Skeletal muscle tissue (tissue), 4 donors: ENCODE results near the gene CTTN. TPM values are rescaled to one million over a fixed set of nuclear protein-coding genes. Genes with fewer than 3 reads are reported as not detected.
"Not testable (repeated sequence)": the region's sequence is repeated elsewhere in the genome, so short reads cannot be mapped to it uniquely, and the experiment has no call there.

ENCODE experiments used
- H3K27ac ChIP-seq: one replicate; pipeline ENCODE4 v1.7.0; 2013; ENCODE audit warnings: mild to moderate bottlenecking, low read depth, low read length, inconsistent platforms
- H3K27me3 ChIP-seq, 3 donors: one replicate each; pipeline ENCODE4 v1.7.0; 2013; ENCODE audit warnings: low read length in 3 of 3; ENCODE audit not compliant: control insufficient read depth in 3 of 3, insufficient read depth in 3 of 3
- H3K36me3 ChIP-seq, 3 donors: one replicate each; pipeline ENCODE4 v1.7.0; 2013; ENCODE audit warnings: low read length in 3 of 3; ENCODE audit not compliant: control insufficient read depth in 3 of 3, insufficient read depth in 3 of 3
- H3K4me1 ChIP-seq, 3 donors: one replicate each; pipeline ENCODE4 v1.7.0; 2013; ENCODE audit warnings: low read length in 3 of 3, mild to moderate bottlenecking in 3 of 3; ENCODE audit not compliant: control insufficient read depth in 3 of 3, insufficient read depth in 3 of 3
- H3K4me3 ChIP-seq, 3 donors: one replicate each; pipeline ENCODE4 v1.7.0; 2013; ENCODE audit warnings: low read length in 3 of 3
- H3K9ac ChIP-seq, 3 donors: one replicate each; pipeline ENCODE4 v1.7.0; 2013; ENCODE audit warnings: low read length in 3 of 3, mild to moderate bottlenecking in 3 of 3, moderate library complexity in 2 of 3, low read depth in 1 of 3
- H3K9me3 ChIP-seq, 3 donors: one replicate each; pipeline ENCODE4 v1.7.0; 2013; ENCODE audit warnings: low read length in 3 of 3; ENCODE audit not compliant: control insufficient read depth in 3 of 3
- total RNA-seq: library from RNA; depleted of rRNA; stranded (reverse); fragments of >200 nt; gene quantifications from one replicate; pipeline ENCODE4 v1.2.3, GENCODE V29; 2014
- donor health status: Osteomylitis.

CTTN gene
- total RNA-seq, 1 donor from 2014 or later, result 71.5 TPM

DNA sequence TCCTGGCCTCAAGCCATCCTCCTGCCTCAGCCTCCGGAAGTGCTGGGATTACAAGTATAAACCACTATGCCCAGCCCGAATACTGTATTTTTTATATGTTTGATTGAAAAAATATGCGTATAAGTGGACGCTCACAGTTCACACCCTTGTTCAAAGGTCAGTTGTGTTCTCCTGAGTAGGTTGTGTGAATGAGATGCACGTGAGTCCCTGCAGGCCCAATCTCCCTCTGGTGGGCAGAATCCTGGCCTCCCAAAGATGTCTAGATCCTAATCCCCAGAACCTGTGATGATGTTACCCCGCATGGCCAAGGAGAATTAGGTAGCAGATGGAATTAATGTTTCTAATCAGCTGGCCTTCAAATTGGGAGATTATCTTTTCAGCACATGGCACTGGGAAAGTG, 41.9 kb downstream of the CTTN start:
- Histone ChIP-seq H3K27ac (no peak overlapping the region), H3K36me3 (peaks cover 13 to 25% (median 22%) of the 10 kb centered on the region in 3 donors), H3K27me3 (peaks cover 0 to 3% (median 0%) of the 10 kb centered on the region in 3 donors), H3K4me3 (no peak overlapping the region), H3K9me3 (no peaks in the 10 kb centered on the region), H3K4me1 (no peaks in the 10 kb centered on the region), H3K9ac (no peak overlapping the region)

DNA sequence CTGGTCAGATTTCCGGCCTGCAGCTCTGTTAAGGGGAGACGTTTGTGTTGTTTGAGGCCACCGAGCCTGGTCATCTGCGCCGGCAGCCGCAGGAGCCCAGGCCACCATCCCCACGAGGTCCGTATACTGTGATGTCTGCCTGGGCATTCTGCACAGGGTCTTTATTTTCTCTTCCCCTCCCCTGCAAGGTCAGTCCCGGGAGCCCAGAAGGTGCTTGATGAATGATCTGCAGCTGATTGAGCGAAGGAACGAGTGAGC, 45.4 kb downstream of the CTTN start:
- Histone ChIP-seq H3K36me3 (no peaks in the 10 kb centered on the region), H3K27ac (no peak overlapping the region), H3K9ac (no peak overlapping the region), H3K27me3 (peaks cover 0 to 3% (median 0%) of the 10 kb centered on the region in 3 donors), H3K4me1 (no peaks in the 10 kb centered on the region), H3K9me3 (no peaks in the 10 kb centered on the region), H3K4me3 (no peak overlapping the region)

DNA sequence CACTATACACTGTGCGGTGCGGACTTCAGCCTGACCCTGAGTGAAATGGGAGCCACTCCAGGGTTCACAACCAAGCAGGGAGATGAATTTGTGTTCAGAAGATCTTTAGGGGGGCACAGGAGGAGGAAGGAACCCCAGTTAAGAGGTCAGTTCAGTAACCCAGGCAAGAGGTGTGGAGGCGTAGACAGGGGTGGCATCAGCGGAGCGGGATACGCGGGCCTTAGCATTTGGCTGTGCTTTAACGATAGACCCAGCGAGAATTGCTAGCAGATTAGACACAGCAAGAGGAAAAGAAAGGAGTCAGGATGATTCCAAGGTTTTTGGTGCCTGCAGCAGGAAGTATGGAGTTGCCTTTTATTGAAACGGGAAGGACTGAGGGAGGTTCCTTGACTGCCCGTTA, 46.8 kb downstream of the CTTN start:
- peaks cover 0 to 3% (median 0%) of the 10 kb centered on the region in 3 donors for H3K27me3 ChIP-seq

DNA sequence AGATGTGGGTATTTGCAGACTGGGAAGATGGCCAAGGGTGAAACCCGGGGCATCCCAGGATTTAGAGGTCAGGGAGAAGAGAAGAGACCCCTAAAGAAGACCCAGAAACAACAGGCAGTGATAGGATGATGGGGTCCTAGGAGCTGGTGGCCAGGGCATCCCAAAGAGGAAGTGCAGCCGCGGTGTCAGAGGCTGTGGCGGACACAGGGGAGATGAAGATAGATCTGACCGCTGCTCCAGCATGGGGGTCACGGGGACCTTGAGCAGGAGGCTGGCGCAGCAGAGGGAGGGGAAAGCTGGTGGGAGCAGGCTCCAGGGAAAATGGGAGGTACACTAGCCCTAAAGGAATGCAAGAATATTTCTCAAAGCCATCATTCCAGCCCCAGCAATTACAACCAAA, 47.3 kb downstream of the CTTN start:
- Histone ChIP-seq H3K27ac (no peak overlapping the region), H3K9ac (no peak overlapping the region), H3K9me3 (peaks cover 7 to 14% (median 13%) of the 10 kb centered on the region in 3 donors), H3K4me1 (no peaks in the 10 kb centered on the region), H3K4me3 (no peak overlapping the region), H3K27me3 (peaks cover 0 to 3% (median 0%) of the 10 kb centered on the region in 3 donors), H3K36me3 (no peaks in the 10 kb centered on the region)

More for the DNA sequence above, 46.8 kb downstream of the CTTN start:
- H3K9me3 ChIP-seq, result peaks cover 7 to 13% (median 9%) of the 10 kb centered on the region in 3 donors
- no peaks in the 10 kb centered on the region for H3K36me3 ChIP-seq
- H3K4me3 ChIP-seq, result no peak overlapping the region
- no peak overlapping the region for H3K27ac ChIP-seq
- H3K4me1 ChIP-seq, result no peaks in the 10 kb centered on the region
- no peak overlapping the region for H3K9ac ChIP-seq

DNA sequence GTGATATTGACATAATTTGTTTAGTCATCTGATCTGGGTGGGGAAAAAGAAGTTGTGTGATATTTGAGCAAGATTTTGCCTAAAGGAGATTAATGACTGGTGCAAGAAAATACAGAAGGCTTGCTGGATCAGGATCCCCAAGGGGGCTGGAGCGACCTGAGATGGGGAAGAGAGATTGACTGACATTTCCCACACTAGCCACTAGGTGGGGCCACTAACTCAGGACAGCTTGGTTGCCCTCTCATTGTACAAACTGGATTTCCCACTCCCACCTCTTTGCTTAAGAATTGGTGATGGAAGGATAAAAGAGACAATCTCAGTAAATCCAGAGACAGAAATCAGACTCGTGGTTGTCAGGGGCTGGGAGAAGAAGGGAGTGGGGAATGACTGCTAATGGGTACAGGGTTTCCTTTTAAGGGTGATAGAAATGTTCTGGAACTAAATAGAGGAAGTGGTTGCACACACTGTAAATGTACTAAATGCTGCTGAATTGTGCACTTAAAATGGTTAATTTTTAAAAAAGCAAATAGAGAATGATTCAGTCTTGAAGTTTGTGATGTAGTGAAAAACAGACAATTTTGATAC, 50.7 kb downstream of the CTTN start:
- Histone ChIP-seq H3K4me3 (peak overlapping the region in 1 of 3 donors; percentile 7), H3K27me3 (peaks cover 0 to 3% (median 2%) of the 10 kb centered on the region in 3 donors), H3K27ac (no peak overlapping the region), H3K36me3 (no peaks in the 10 kb centered on the region), H3K9ac (no peak overlapping the region), H3K9me3 (peaks cover 7 to 14% (median 13%) of the 10 kb centered on the region in 3 donors), H3K4me1 (no peaks in the 10 kb centered on the region)

DNA sequence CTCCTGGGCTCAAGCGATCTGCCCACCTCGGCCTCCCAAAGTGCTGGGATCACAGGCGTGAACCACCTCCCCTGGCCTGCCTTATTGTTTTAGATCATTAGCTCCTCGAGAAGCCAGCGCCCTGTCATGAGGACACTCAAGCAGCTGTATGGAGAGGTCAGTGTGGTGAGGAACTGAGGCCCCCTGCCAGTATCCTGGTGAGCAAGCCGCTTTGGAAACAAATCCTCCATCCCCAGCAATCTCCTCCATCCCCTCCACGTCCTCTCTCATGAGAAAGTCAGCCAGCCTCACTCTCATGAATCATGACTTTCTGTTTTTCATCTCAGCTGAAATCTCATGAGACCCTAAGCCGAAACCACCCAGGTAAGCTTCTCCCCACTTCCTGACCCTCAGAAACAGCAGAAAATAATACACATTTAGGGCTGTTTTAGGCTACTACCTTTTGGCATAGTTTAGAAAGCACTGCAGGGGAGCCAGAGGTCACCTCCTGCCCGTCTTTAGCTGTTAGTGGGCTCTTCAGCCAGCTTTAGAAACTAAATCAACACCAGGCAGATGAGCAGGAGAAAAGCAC, 56.0 kb downstream of the CTTN start:
- H3K4me1 ChIP-seq, result no peaks in the 10 kb centered on the region
- H3K9ac ChIP-seq, result no peak overlapping the region
- no peaks in the 10 kb centered on the region for H3K36me3 ChIP-seq
- H3K27ac ChIP-seq, result no peak overlapping the region
- H3K4me3 ChIP-seq, result no peak overlapping the region
- peaks cover 3 to 9% (median 8%) of the 10 kb centered on the region in 3 donors for H3K9me3 ChIP-seq
- peaks cover 0 to 5% (median 0%) of the 10 kb centered on the region in 3 donors for H3K27me3 ChIP-seq

DNA sequence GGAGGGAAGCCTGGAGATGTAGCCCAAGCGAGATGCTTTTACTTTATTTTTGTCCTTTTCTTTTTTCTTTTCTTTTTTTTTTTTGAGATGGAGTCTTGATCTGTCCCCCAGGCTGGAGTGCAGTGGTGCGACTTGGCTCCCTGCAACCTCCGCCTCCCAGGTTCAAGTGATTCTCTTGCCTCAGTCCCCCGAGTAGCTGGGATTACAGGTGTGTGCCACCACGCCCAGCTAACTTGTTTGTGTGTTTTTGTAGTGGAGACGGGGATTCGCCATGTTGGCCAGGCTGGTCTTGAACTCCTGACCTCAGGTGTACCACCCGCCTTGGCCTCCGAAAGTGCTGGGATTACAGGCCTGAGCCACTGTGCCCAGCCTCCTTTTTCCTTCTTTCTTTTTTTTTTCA, 56.5 kb downstream of the CTTN start:
- H3K9ac ChIP-seq, H3K27me3 ChIP-seq, H3K9me3 ChIP-seq, H3K4me1 ChIP-seq, H3K4me3 ChIP-seq, H3K36me3 ChIP-seq, H3K27ac ChIP-seq: not testable (repeated sequence)

DNA sequence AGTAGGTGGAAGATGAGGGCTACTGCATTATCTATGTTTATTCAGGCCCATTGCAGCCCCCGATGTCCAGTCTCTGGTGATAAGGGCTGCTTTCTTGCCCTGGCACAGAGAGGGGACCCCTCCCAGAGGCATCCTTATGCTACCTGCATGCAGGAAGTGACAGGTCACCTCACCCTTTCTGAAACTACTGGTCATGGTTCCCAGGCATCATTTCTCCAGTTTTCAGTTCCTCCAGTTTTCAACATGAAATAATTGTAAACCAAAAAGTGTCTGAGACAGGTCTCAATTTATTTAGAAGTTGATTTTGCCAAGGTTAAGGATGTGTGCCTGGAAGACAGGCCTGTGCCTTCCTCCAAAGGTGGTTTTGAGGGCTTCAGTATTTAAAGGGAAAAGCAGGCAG, 57.0 kb downstream of the CTTN start:
- Histone ChIP-seq H3K27ac (no peak overlapping the region), H3K9ac (no peak overlapping the region), H3K27me3 (peaks cover 0 to 10% (median 3%) of the 10 kb centered on the region in 3 donors), H3K36me3 (no peaks in the 10 kb centered on the region), H3K9me3 (peaks cover 0 to 2% (median 0%) of the 10 kb centered on the region in 3 donors), H3K4me3 (no peak overlapping the region), H3K4me1 (no peaks in the 10 kb centered on the region)

DNA sequence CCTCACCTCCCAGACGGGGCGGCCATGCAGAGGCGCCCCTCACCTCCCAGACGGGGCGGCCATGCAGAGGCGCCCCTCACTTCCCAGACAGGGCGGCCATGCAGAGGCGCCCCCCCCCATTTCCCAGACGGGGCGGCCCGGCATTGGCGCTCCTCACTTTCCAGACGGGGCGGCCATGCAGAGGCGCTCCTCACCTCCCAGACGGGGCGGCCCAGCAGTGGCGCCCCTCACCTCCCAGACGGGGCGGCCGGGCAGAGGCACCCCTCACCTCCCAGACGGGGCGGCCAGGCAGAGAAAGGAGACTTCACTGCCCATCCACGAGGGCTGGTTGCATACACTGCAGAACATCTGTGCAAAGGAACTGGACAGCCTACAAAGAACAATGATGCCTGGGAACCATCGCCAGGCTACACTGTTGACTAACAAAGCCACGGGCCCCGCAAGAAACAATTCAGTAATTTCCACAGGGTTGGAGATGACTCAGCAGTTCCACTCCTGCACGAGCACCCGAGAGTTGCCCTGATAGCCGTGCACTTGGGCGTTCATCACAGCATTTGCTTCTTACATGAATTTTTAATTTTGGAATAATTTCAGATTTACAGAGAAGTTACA, 58.7 kb downstream of the CTTN start:
- Histone ChIP-seq H3K9ac (no peak overlapping the region), H3K27ac (no peak overlapping the region), H3K27me3 (peaks cover 5 to 19% (median 7%) of the 10 kb centered on the region in 3 donors), H3K36me3 (no peaks in the 10 kb centered on the region), H3K9me3 (no peaks in the 10 kb centered on the region), H3K4me1 (no peaks in the 10 kb centered on the region), H3K4me3 (no peak overlapping the region)

DNA sequence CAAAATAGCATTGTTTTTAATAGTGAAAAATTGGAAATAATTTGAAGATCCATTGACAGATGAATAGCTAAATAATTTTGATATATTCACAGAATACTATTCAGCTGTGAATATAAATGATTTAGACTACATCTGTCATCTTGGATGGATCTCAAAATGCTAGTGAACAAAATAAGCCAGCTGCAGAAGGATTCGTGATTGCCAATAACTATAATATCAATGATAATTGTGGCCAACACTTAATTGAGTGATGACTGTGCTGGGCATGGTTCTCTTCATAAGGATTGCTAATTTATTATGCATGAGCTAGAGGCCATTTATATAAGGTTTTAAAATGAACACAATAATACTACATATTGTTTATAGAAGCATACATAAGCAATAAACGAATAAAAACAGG, 60.4 kb downstream of the CTTN start:
- Histone ChIP-seq H3K4me1 (no peaks in the 10 kb centered on the region), H3K4me3 (no peak overlapping the region), H3K27ac (no peak overlapping the region), H3K36me3 (no peaks in the 10 kb centered on the region), H3K27me3 (peaks cover 5 to 23% (median 20%) of the 10 kb centered on the region in 3 donors), H3K9me3 (no peaks in the 10 kb centered on the region), H3K9ac (no peak overlapping the region)
